ENCODE measurements around the gene CCDC14.
A peak's percentile ranks its signal among the peaks of the same experiment; 100 is the strongest.
"Not testable (repeated sequence)": the region's sequence is repeated elsewhere in the genome, so short reads cannot be mapped to it uniquely, and the experiment has no call there.

CCDC14 gene

GRCh38 chr3:123899300-123899865 lies 61.6 kb downstream of the CCDC14 start:
- no peak for TF ChIP-seq ZFX (IDR thresholded peaks at IDR 0.05; ENCODE audit: borderline replicate concordance)
- no peak for TF ChIP-seq CTCF (IDR thresholded peaks at IDR 0.05)
- no peak overlapping the region for H3K27ac ChIP-seq

- no peak for TF ChIP-seq ZFX (IDR thresholded peaks at IDR 0.05; ENCODE audit: borderline replicate concordance)
- no peak overlapping the region for H3K27ac ChIP-seq
These were observed 68.0 kb downstream of the CCDC14 start for GRCh38 chr3:123893012-123893411.

GRCh38 chr3:123892195-123892594 lies 68.8 kb downstream of the CCDC14 start:
- no peak overlapping the region for H3K27ac ChIP-seq

GRCh38 chr3:123890991-123891390 lies 70.0 kb downstream of the CCDC14 start:
- H3K27ac ChIP-seq = not testable (repeated sequence)

More at GRCh38 chr3:123892195-123892594, 68.8 kb downstream of the CCDC14 start:
- no peak for TF ChIP-seq ZFX (IDR thresholded peaks at IDR 0.05; ENCODE audit: borderline replicate concordance)
- TF ChIP-seq CTCF (IDR thresholded peaks at IDR 0.05) = no peak

GRCh38 chr3:123890162-123890561 lies 70.9 kb downstream of the CCDC14 start:
- not testable (repeated sequence) for H3K27ac ChIP-seq

- TF ChIP-seq CTCF (IDR thresholded peaks at IDR 0.05) (no peak), ZFX (IDR thresholded peaks at IDR 0.05; ENCODE audit: borderline replicate concordance) (no peak)
- no peak overlapping the region for H3K27ac ChIP-seq
These were observed 76.0 kb downstream of the CCDC14 start for GRCh38 chr3:123884993-123885392.

- peak within 1 kb of the TSS; percentile 46 for H3K27ac ChIP-seq
- no peak for TF ChIP-seq ZFX (IDR thresholded peaks at IDR 0.05; ENCODE audit: borderline replicate concordance)
- TF ChIP-seq CTCF (IDR thresholded peaks at IDR 0.05) = 0 out of 2 replicates have a peak, but pooled peaks have one; percentile 17
These were observed 76.7 kb downstream of the CCDC14 start, which contains the start of gene MYLK for GRCh38 chr3:123884203-123884831. TSS of gene MYLK (minus strand) at chr3:123884332. CDS start at chr3:123793841, 90,491 bp downstream.

- no peak for TF ChIP-seq CTCF (IDR thresholded peaks at IDR 0.05)
- TF ChIP-seq ZFX (IDR thresholded peaks at IDR 0.05; ENCODE audit: borderline replicate concordance) = no peak
- H3K27ac ChIP-seq = peak overlapping the region; percentile 46
These were observed 77.3 kb downstream of the CCDC14 start for GRCh38 chr3:123883701-123884202.

- H3K27ac ChIP-seq = no peak overlapping the region
- TF ChIP-seq CTCF (IDR thresholded peaks at IDR 0.05) = no peak
- no peak for TF ChIP-seq ZFX (IDR thresholded peaks at IDR 0.05; ENCODE audit: borderline replicate concordance)
These were observed 77.9 kb downstream of the CCDC14 start for GRCh38 chr3:123883111-123883510.

Measured in 22Rv1 (cell line).